ENCODE results near the gene OR51D1.
A peak's percentile ranks its signal among the peaks of the same experiment; 100 is the strongest.

Gene OR51D1

GRCh38 chr11:4610258-4610935 is 26.9 kb upstream of the OR51D1 start:
- no peak for DNase-seq (ENCODE audit: low read depth, low spot score)
- no peaks in the 10 kb centered on the region for H3K9me3 ChIP-seq (ENCODE audit: low read depth, low read length)
- no peak overlapping the region for H3K4me3 ChIP-seq
- H3K27ac ChIP-seq, result no peak overlapping the region
- no peaks in the 10 kb centered on the region for H3K36me3 ChIP-seq (ENCODE audit: insufficient read depth, low read length)
- no peak for TF ChIP-seq POLR2AphosphoS5 (IDR thresholded peaks at IDR 0.05; ENCODE audit: borderline replicate concordance, low read depth, low read length)
- TF ChIP-seq FOXP2 (optimal IDR thresholded peaks at IDR 0.05; ENCODE audit: control extremely low read depth, extremely low read length, insufficient read depth), result no peak
- TF ChIP-seq EZH2 (IDR thresholded peaks at IDR 0.05), result no peak
- no peak overlapping the region for H3K9ac ChIP-seq (ENCODE audit: insufficient read length)

- H3K4me3 ChIP-seq, result no peak overlapping the region
- no peak for TF ChIP-seq EZH2 (IDR thresholded peaks at IDR 0.05)
- TF ChIP-seq FOXP2 (optimal IDR thresholded peaks at IDR 0.05; ENCODE audit: control extremely low read depth, extremely low read length, insufficient read depth), result no peak
- no peak for TF ChIP-seq POLR2AphosphoS5 (IDR thresholded peaks at IDR 0.05; ENCODE audit: borderline replicate concordance, low read depth, low read length)
Measured at GRCh38 chr11:4611986-4612385, 25.3 kb upstream of the OR51D1 start.

GRCh38 chr11:4615856-4616444 is 21.3 kb upstream of the OR51D1 start:
- no peak overlapping the region for H3K27ac ChIP-seq
- no peak for DNase-seq (ENCODE audit: low read depth, low spot score)
- no peak for TF ChIP-seq FOXP2 (optimal IDR thresholded peaks at IDR 0.05; ENCODE audit: control extremely low read depth, extremely low read length, insufficient read depth)
- H3K9me3 ChIP-seq (ENCODE audit: low read depth, low read length), result no peaks in the 10 kb centered on the region
- H3K4me3 ChIP-seq, result no peak overlapping the region
- no peaks in the 10 kb centered on the region for H3K36me3 ChIP-seq (ENCODE audit: insufficient read depth, low read length)
- no peak overlapping the region for H3K9ac ChIP-seq (ENCODE audit: insufficient read length)

More at GRCh38 chr11:4611986-4612385, 25.3 kb upstream of the OR51D1 start:
- DNase-seq (ENCODE audit: low read depth, low spot score), result no peak
- H3K36me3 ChIP-seq (ENCODE audit: insufficient read depth, low read length), result no peaks in the 10 kb centered on the region
- H3K9me3 ChIP-seq (ENCODE audit: low read depth, low read length), result no peaks in the 10 kb centered on the region
- H3K27ac ChIP-seq, result no peak overlapping the region
- H3K9ac ChIP-seq (ENCODE audit: insufficient read length), result no peak overlapping the region

- no peak for TF ChIP-seq EZH2 (IDR thresholded peaks at IDR 0.05)
- TF ChIP-seq POLR2AphosphoS5 (IDR thresholded peaks at IDR 0.05; ENCODE audit: borderline replicate concordance, low read depth, low read length), result no peak
- no peak for TF ChIP-seq FOXP2 (optimal IDR thresholded peaks at IDR 0.05; ENCODE audit: control extremely low read depth, extremely low read length, insufficient read depth)
- Histone ChIP-seq H3K9ac (ENCODE audit: insufficient read length) (no peak overlapping the region), H3K27ac (no peak overlapping the region), H3K4me3 (no peak overlapping the region), H3K36me3 (ENCODE audit: insufficient read depth, low read length) (no peaks in the 10 kb centered on the region), H3K9me3 (ENCODE audit: low read depth, low read length) (no peaks in the 10 kb centered on the region)
- no peak for DNase-seq (ENCODE audit: low read depth, low spot score)
Measured at GRCh38 chr11:4619514-4619913, 17.8 kb upstream of the OR51D1 start.

GRCh38 chr11:4626207-4627099 is 10.8 kb upstream of the OR51D1 start:
- Histone ChIP-seq H3K27ac (no peak overlapping the region), H3K9ac (ENCODE audit: insufficient read length) (no peak overlapping the region), H3K9me3 (ENCODE audit: low read depth, low read length) (no peaks in the 10 kb centered on the region), H3K4me3 (no peak overlapping the region), H3K36me3 (ENCODE audit: insufficient read depth, low read length) (no peaks in the 10 kb centered on the region)
- TF ChIP-seq POLR2AphosphoS5 (IDR thresholded peaks at IDR 0.05; ENCODE audit: borderline replicate concordance, low read depth, low read length) (no peak), FOXP2 (optimal IDR thresholded peaks at IDR 0.05; ENCODE audit: control extremely low read depth, extremely low read length, insufficient read depth) (no peak), EZH2 (IDR thresholded peaks at IDR 0.05) (no peak)
- peak; percentile 50 for DNase-seq (ENCODE audit: low read depth, low spot score)

- H3K36me3 ChIP-seq (ENCODE audit: insufficient read depth, low read length), result no peaks in the 10 kb centered on the region
- no peak overlapping the region for H3K4me3 ChIP-seq
- H3K9me3 ChIP-seq (ENCODE audit: low read depth, low read length), result no peaks in the 10 kb centered on the region
- no peak overlapping the region for H3K27ac ChIP-seq
- H3K9ac ChIP-seq (ENCODE audit: insufficient read length), result no peak overlapping the region
- TF ChIP-seq EZH2 (IDR thresholded peaks at IDR 0.05), result no peak
- TF ChIP-seq POLR2AphosphoS5 (IDR thresholded peaks at IDR 0.05; ENCODE audit: borderline replicate concordance, low read depth, low read length), result no peak
- TF ChIP-seq FOXP2 (optimal IDR thresholded peaks at IDR 0.05; ENCODE audit: control extremely low read depth, extremely low read length, insufficient read depth), result no peak
- DNase-seq (ENCODE audit: low read depth, low spot score), result no peak
Measured at GRCh38 chr11:4636136-4636535, 1.1 kb upstream of the OR51D1 start.

- no peak overlapping the region for H3K4me3 ChIP-seq
- no peak for DNase-seq (ENCODE audit: low read depth, low spot score)
- TF ChIP-seq EZH2 (IDR thresholded peaks at IDR 0.05) (no peak), FOXP2 (optimal IDR thresholded peaks at IDR 0.05; ENCODE audit: control extremely low read depth, extremely low read length, insufficient read depth) (no peak), POLR2AphosphoS5 (IDR thresholded peaks at IDR 0.05; ENCODE audit: borderline replicate concordance, low read depth, low read length) (no peak)
- H3K36me3 ChIP-seq (ENCODE audit: insufficient read depth, low read length), result no peaks in the 10 kb centered on the region
- no peak overlapping the region for H3K9ac ChIP-seq (ENCODE audit: insufficient read length)
- H3K27ac ChIP-seq, result no peak overlapping the region
- no peaks in the 10 kb centered on the region for H3K9me3 ChIP-seq (ENCODE audit: low read depth, low read length)
Measured at GRCh38 chr11:4637662-4638047, 378 bp downstream of the OR51D1 start.

GRCh38 chr11:4639931-4640330 is 2.7 kb downstream of the OR51D1 start:
- DNase-seq (ENCODE audit: low read depth, low spot score), result no peak
- no peak for TF ChIP-seq FOXP2 (optimal IDR thresholded peaks at IDR 0.05; ENCODE audit: control extremely low read depth, extremely low read length, insufficient read depth)
- no peak for TF ChIP-seq POLR2AphosphoS5 (IDR thresholded peaks at IDR 0.05; ENCODE audit: borderline replicate concordance, low read depth, low read length)
- no peak for TF ChIP-seq EZH2 (IDR thresholded peaks at IDR 0.05)
- H3K36me3 ChIP-seq (ENCODE audit: insufficient read depth, low read length), result no peaks in the 10 kb centered on the region
- no peaks in the 10 kb centered on the region for H3K9me3 ChIP-seq (ENCODE audit: low read depth, low read length)
- no peak overlapping the region for H3K4me3 ChIP-seq
- no peak overlapping the region for H3K27ac ChIP-seq
- no peak overlapping the region for H3K9ac ChIP-seq (ENCODE audit: insufficient read length)
